GM10266 (cell line): ENCODE results near the gene SREBF1.
A peak's percentile ranks its signal among the peaks of the same experiment; 100 is the strongest.

Experiments
- DNase-seq: peaks from one replicate; pipeline ENCODE4 v3.0.0; 2012; ENCODE audit errors: extremely low spot score
- TF ChIP-seq, protein P1 (sequence below): IDR thresholded peaks from 2 replicates; pipeline ENCODE4 v1.5.1; 2012; ENCODE audit warnings: mild to moderate bottlenecking, low read depth; ENCODE audit not compliant: control insufficient read depth, insufficient read depth; ENCODE audit errors: missing control alignments

The SREBF1 gene

DNA sequence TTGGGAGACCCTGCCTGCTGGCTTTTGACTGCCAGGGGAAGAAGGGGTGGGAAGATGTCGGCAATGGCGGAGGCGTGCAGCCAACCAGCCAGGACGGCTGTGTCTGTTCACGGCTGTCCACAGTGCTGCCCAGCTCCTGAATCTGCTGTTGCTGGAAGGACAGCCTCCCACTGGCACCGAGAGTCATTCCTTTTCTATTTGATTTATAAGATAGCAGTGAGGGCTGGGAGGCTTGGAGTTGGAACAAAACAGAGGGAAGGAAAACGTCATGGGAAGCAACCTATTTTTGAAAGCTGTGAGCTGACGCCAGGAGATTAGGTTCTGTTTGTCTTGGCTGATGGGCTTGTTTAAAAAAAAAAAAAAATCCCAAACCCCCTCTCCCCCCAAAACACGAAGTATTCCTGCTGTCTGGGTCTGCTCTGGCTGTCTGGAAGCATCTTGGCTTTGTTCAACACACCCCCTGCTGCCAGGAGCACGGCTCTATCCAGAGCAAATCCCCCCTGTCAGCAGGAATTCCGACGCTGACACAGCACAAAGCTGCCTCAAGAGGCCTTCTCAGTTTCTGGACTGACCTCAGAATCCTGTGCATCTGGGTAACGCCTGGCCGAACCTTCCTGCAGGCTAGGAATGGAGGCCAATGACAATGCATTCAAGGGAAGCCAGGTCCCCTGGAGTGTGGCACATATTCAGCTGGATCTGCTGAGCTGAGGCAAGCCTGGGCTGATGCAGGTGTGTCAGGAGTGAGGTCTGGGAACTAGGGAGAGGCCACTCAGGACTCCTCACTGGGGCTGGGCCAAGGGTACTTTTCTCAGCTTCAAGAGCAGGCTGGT lies 41.0 kb upstream of the SREBF1 start:
- no peak for DNase-seq
- TF ChIP-seq, protein P1, sequence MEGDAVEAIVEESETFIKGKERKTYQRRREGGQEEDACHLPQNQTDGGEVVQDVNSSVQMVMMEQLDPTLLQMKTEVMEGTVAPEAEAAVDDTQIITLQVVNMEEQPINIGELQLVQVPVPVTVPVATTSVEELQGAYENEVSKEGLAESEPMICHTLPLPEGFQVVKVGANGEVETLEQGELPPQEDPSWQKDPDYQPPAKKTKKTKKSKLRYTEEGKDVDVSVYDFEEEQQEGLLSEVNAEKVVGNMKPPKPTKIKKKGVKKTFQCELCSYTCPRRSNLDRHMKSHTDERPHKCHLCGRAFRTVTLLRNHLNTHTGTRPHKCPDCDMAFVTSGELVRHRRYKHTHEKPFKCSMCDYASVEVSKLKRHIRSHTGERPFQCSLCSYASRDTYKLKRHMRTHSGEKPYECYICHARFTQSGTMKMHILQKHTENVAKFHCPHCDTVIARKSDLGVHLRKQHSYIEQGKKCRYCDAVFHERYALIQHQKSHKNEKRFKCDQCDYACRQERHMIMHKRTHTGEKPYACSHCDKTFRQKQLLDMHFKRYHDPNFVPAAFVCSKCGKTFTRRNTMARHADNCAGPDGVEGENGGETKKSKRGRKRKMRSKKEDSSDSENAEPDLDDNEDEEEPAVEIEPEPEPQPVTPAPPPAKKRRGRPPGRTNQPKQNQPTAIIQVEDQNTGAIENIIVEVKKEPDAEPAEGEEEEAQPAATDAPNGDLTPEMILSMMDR, result no peak

DNA sequence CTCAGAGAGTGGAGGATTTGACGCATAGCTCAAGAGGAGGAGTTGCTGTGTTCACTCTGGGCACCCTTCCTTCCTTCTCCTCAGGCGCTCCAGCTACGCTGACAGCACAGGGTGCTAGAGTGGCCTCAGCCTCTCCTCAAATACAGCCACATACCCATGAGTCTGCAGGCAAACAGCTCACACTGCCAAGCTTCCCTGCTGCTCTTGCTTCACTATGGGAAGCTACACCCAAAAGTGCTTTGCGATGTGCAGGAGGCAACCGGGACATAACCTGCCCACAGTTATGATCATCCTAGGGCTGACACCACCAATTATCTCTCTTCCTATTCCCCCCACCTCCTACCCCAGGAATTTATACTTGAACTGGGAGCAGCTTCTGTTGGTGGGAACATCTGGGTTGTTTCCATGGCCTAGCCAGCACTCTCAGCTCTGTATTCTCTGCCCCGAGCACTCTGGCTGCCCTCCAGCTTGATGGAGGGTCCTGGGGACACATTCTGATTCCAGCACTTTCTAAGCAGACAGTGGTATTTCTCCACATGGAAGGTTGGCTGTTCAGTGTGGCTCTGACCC lies 40.3 kb upstream of the SREBF1 start:
- TF ChIP-seq, protein P1, result no peak
- no peak for DNase-seq

DNA sequence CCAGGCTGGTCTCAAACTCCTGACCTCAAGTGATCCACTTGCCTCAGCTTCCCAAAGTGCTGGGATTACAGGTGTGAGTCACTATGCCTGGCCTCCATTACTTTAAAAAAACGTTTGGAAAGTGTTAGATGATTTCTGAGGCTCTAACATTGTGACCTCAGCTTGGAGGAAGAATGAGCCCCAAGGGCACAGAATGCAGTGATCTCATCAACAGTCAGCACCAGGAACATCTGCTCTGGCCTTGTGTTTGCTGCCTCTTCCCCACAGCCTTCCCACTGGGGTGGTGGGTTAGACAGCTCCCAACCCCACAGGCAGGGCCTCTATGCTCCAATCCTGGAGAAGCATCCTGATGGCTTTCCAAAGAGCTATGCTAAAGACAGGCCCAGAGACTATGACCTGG lies 37.7 kb upstream of the SREBF1 start:
- no peak for DNase-seq
- TF ChIP-seq, protein P1, result no peak

DNA sequence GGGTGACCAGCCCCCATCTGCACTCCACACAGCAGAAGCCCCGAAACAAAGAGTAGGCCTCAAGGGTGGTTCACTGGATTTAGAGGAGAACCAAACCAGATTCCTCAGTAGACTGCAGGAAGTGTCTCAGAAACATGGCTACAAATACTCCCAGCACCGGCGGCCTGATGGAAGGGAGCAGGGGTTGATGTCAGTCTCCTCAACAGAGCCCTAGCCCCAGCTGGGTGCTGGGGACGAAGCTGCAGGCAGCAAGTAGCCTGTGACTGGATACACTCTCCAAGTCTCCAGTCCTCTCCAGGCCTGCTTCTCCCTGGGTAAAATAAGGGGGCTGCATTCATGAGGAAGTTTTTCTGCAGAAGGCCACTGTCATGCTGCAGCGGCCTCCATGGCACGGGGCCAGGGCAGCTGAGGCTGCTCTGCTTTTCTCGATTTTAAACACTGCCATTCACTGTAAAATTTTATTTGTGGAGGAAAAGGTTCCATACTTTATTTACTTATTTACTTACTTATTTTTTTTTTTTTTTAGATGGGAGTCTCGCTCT lies 36.7 kb upstream of the SREBF1 start:
- TF ChIP-seq, protein P1, result no peak
- no peak for DNase-seq

DNA sequence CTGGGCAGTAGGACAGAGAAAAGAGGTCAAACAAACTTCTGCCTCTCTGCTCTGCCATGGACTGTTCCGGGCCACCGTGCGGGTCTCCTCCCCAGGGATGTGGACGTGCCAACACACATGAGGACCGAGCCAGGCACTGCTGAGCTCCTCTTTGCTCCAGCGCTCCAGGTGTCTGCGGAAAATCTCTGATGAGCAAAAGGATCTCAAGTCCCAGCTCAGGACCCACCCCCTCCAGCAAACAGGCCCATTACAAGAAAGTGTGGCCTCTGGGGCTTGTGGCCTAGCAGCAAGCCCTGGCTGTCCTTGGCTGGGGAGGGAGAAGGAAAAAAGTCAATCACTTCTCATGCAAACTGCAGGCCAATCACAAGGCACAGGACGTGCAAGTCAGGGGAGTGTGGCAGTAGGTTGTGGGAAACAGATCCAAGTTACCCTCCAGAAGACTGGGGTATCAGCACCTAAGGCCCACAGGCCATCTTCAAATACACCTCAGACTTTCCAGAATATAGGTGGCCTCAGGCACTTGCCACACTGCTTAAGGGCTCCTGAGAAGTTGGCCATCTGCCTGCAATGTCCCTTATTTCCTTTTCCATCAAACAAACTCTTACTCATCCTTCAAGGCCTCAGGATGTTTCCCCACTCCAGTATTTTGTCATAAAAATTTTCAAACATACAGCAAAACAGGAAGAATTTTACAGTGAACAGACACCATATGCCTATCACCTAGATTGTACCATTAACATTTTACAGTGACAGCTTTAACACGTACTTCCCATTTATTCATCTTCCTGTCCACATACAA lies 36.0 kb upstream of the SREBF1 start:
- no peak for DNase-seq
- TF ChIP-seq, protein P1, result no peak

DNA sequence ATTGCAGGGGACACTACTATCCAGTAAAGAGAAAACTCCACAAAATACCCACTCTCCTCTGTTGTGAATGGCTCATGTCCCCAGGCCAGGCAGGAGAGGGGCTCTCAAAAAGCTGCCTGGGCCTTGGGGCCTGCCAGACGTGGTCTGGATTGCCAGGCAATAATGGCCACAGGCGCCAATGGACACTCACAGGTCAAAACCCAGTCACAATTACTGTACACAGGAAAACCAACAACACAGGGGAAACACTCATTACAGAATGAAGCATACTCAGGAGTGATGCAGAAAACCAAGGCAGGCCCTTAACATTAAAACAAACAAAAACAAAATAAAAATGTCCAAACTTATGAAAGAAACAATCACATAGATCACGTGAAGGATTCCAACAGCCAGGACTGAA lies 35.1 kb upstream of the SREBF1 start:
- DNase-seq, result no peak
- TF ChIP-seq, protein P1, result no peak

DNA sequence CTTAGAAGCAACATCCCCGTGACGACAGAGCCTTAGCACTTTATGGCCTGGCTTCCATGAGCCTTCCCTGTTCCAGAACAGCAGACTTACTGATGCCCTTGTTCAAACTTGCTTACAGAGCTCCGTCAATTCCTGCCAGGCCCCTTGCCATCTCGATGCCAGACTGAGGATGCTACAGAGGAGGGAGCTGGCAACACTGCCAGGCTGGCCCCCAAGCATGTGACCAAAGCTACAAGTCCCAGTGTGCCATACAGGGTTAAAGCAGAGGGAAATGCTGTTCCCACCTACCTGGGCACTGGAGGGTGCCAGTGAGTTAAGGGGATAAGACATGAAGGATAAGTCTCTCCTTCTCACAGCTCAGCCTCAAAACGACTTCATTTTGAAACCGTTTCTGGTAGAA lies 33.5 kb upstream of the SREBF1 start:
- TF ChIP-seq, protein P1, result peak; percentile 18
- DNase-seq, result no peak
